GM12864 (cell line): Measurements from ENCODE around the gene NAALADL2.
"Not testable (repeated sequence)": the region's sequence is repeated elsewhere in the genome, so short reads cannot be mapped to it uniquely, and the experiment has no call there.

Experiments used
- DNase-seq: peaks from one replicate; pipeline ENCODE4 v3.0.0-alpha.2; 2011; ENCODE audit warnings: low read depth
- H3K4me3 ChIP-seq: 2 replicates; pipeline ENCODE4 v1.5.1; 2011; ENCODE audit warnings: mild to moderate bottlenecking, low read depth, low read length, control low read depth
- TF ChIP-seq, protein P1 (sequence below): IDR thresholded peaks from 2 replicates; pipeline ENCODE4 v1.5.1; 2011; ENCODE audit warnings: low read depth, mild to moderate bottlenecking, moderate library complexity, low read length, control low read depth, inconsistent platforms; ENCODE audit errors: missing control alignments

The NAALADL2 gene

DNA sequence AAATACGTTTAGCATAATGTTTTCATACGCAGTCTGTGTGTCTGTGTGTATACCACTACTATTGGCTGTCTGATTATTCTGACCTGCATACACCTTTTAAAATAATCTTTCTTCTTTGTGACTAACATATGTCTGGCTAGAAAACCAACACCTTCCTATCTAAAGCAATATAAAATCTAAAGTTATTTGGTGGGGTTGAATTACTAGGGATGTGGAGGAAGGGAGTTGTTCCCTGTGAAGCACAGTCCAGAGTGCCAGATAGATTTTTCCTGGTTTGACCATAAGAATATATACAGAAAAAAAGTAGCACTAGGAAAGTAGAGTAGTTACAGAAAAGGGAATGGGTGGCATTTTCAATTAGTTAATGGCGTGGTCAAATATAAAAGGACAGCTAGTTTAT is 918.8 kb downstream of the NAALADL2 start:
- DNase-seq: no peak
- no peak overlapping the region for H3K4me3 ChIP-seq
- TF ChIP-seq, protein P1, sequence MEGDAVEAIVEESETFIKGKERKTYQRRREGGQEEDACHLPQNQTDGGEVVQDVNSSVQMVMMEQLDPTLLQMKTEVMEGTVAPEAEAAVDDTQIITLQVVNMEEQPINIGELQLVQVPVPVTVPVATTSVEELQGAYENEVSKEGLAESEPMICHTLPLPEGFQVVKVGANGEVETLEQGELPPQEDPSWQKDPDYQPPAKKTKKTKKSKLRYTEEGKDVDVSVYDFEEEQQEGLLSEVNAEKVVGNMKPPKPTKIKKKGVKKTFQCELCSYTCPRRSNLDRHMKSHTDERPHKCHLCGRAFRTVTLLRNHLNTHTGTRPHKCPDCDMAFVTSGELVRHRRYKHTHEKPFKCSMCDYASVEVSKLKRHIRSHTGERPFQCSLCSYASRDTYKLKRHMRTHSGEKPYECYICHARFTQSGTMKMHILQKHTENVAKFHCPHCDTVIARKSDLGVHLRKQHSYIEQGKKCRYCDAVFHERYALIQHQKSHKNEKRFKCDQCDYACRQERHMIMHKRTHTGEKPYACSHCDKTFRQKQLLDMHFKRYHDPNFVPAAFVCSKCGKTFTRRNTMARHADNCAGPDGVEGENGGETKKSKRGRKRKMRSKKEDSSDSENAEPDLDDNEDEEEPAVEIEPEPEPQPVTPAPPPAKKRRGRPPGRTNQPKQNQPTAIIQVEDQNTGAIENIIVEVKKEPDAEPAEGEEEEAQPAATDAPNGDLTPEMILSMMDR: no peak

DNA sequence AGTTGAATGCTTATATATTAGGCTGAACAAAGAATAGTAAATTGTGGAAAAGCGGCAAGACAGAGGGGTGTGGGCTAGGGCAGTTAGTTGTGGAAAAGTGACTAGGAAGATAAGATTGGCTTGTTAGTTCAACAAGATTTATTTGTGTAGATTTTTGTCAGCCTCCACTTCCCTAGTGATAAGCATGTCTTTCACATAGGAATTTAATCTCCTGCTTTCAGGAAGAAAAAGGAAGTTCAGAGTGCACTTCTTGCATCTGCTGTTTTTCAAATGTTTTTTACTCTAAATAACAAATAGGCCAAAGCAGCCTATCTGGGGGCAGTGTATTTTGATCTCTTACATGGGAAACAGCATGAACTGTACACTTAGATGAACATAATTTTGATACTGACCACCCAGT is 919.9 kb downstream of the NAALADL2 start:
- DNase-seq: no peak
- H3K4me3 ChIP-seq: no peak overlapping the region
- TF ChIP-seq, protein P1: no peak

DNA sequence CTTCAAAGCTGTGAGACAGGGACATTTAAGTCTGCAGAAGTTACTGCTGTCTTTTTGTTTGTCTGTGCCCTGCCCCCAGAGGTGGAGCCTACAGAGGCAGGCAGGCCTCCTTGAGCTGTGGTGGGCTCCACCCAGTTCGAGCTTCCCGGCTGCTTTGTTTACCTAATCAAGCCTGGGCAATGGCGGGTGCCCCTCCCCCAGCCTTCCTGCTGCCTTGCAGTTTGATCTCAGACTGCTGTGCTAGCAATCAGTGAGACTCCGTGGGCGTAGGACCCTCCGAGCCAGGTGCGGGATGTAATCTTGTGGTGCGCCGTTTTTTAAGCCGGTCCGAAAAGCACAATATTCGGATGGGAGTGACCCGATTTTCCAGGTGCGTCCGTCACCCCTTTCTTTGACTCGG is 928.0 kb downstream of the NAALADL2 start:
- DNase-seq, H3K4me3 ChIP-seq: not testable (repeated sequence)

DNA sequence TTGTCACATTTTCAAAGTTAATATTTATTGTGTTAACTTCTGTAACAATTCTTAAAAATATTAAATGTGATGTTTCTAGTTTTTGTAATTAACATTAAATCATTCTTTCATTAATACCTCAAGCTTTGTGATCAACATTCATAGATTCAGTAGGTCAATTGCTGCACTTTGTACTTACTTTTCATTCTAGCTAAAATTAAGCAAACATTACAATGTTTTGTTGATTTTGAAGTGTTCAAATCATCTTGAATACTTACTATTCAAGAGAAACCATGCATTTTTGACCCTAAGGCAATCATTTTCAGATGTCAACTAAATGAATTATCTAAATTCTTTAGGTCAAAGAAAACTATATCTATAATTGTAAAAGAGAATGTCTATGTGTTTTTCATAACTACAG is 933.1 kb downstream of the NAALADL2 start:
- no peak for DNase-seq
- TF ChIP-seq, protein P1: no peak
- no peak overlapping the region for H3K4me3 ChIP-seq

DNA sequence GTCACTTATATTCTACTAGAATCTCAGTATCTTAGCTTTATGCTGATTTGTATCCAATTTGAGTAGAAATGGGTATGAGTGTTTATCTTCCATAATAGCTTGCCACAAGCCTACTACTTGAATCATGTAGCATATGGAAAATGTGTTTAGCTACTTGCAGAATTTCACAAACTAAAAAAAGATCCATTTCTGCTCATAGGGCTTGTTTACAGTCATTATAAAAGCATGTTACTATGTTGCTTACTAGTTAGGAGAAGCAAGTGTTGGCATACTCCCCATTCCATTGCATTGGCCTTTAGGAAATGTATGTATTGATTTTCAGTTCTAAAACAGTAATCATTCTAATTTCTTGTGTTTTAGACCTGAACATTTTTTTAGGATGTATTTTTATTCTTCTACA is 939.2 kb downstream of the NAALADL2 start:
- no peak for DNase-seq
- TF ChIP-seq, protein P1: no peak

DNA sequence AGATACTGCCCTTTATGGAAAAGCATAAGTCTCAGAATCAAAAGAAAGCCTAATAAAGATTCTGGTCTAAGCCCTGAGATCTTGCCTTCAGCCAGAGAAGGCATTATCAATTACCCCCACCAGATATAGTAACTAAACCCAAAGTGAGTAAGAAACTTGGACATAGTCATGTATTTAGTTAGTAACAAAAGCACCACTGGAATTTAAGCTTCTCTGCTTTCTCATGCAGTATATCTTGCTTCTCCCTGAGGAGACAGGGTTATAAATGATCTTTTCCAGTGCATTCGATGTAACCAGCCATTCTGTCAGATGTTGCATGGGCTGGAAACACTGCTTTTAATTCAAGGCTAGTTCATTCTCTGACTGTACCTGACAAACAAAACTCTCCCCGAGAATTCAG is 946.7 kb downstream of the NAALADL2 start:
- no peak overlapping the region for H3K4me3 ChIP-seq
- TF ChIP-seq, protein P1: no peak
- DNase-seq: no peak

More for the DNA sequence above, 939.2 kb downstream of the NAALADL2 start:
- H3K4me3 ChIP-seq: no peak overlapping the region

DNA sequence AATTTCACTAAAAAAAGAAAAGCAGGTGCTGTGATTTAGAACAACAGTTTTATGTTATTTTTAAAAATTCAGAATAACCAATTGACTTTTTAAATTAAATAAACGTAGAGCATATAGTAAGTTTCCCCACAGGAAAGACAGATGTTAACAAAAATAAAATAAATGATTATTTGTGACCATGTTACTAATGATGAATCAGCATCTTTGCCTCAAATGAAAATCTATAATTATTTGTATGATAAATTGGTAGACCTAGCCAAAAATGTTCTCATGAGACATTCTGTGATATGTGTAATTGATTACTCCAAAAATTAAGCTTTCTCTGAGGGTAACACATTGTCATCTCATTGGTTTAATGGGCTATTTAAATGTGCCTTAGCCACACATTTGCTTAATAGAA is 948.0 kb downstream of the NAALADL2 start:
- no peak overlapping the region for H3K4me3 ChIP-seq
- TF ChIP-seq, protein P1: no peak
- no peak for DNase-seq
